ENCODE data around the gene NLRP2B. TPM values are rescaled to one million over a fixed set of nuclear protein-coding genes. Genes with fewer than 3 reads are reported as not detected.
"Not testable (repeated sequence)": the region's sequence is repeated elsewhere in the genome, so short reads cannot be mapped to it uniquely, and the experiment has no call there.

Gene NLRP2B
- total and polyA plus RNA-seq, 2 of the 8 experiments (the other 6 are each of a cell fraction or from before 2014, with no cell fraction given) = not detected

GRCh38 chrX:57725995-57726394, 45.9 kb upstream of the NLRP2B start:
- H4K5ac ChIP-seq (ENCODE audit: insufficient read length, low read depth, low read length); H3K36me3 ChIP-seq (ENCODE audit: control insufficient read depth in 2 of 4, insufficient read depth in 4 of 4, low read length in 3 of 4); H2BK5ac ChIP-seq (ENCODE audit: low read depth, low read length); H2BK15ac ChIP-seq (ENCODE audit: low read length); H3K4me3 ChIP-seq (ENCODE audit: extremely low read depth in 1 of 4, insufficient read depth in 2 of 4, low read depth in 3 of 4, low read length in 4 of 4); H3K9ac ChIP-seq (replicated peaks in 1 of 4; ENCODE audit: extremely low read depth in 1 of 4, low read depth in 3 of 4, low read length in 3 of 4); H4K91ac ChIP-seq (replicated peaks; ENCODE audit: insufficient read length, low read length); H2AK5ac ChIP-seq (ENCODE audit: low read depth, low read length); H4K8ac ChIP-seq (ENCODE audit: extremely low read depth, insufficient read depth, low read length); H3K18ac ChIP-seq (ENCODE audit: extremely low read depth, low read length); H3K4me2 ChIP-seq (ENCODE audit: insufficient read depth in 1 of 2, low read depth in 2 of 2, low read length in 2 of 2); FAIRE-seq; DNase-seq (ENCODE audit: low read depth in 1 of 2, low spot score in 2 of 2); H3K79me2 ChIP-seq (ENCODE audit: control insufficient read depth in 1 of 2, insufficient read depth in 2 of 2, low read length in 2 of 2); H3K23me2 ChIP-seq (ENCODE audit: low read depth, low read length); H3K14ac ChIP-seq (ENCODE audit: insufficient read length); CTCF ChIA-PET (ENCODE audit: partially characterized antibody); H3K27ac ChIP-seq (ENCODE audit: low read depth, low read length); H2BK20ac ChIP-seq (ENCODE audit: low read length); H3K4me1 ChIP-seq (replicated peaks in 1 of 4; ENCODE audit: control insufficient read depth in 3 of 4, insufficient read depth in 4 of 4, low read length in 3 of 4); H3K23ac ChIP-seq (ENCODE audit: insufficient read length); H2BK12ac ChIP-seq (ENCODE audit: low read depth, low read length); H3K9me3 ChIP-seq (ENCODE audit: insufficient read depth in 2 of 2, low read depth in 1 of 2, low read length in 1 of 2); H2AFZ ChIP-seq (ENCODE audit: low read length); H3K27me3 ChIP-seq (replicated peaks in 1 of 4; ENCODE audit: control insufficient read depth in 3 of 4, extremely low read depth in 1 of 4, insufficient read depth in 3 of 4, low read length in 3 of 4); H2BK120ac ChIP-seq (replicated peaks; ENCODE audit: low read depth, low read length); H3K79me1 ChIP-seq (ENCODE audit: low read depth, low read length); H3K56ac ChIP-seq (replicated peaks; ENCODE audit: insufficient read length, low read depth, low read length); H3K4ac ChIP-seq (replicated peaks; ENCODE audit: insufficient read length, low read depth, low read length); H4K20me1 ChIP-seq (replicated peaks in 1 of 2; ENCODE audit: control insufficient read depth in 1 of 2, insufficient read depth in 2 of 2, low read length in 2 of 2); POLR2A ChIA-PET (ENCODE audit: partially characterized antibody): not testable (repeated sequence)
- 100% methylated on average over 2 of the region's 3 CpGs; no CpG with 5 or more reads in 1 of the 2 experiments for WGBS, 2 experiments (ENCODE audit: extremely low coverage in 1 of 2, insufficient coverage in 1 of 2, insufficient read length in 1 of 2, insufficient replicate concordance in 2 of 2, low coverage in 1 of 2, low lambda C conversion rate in 2 of 2, missing lambda C conversion rate in 1 of 2)

All from H1 (cell line).